Caki2 (cell line): ENCODE data around the gene CFAP161. TPM values are rescaled to one million over a fixed set of nuclear protein-coding genes. Genes with fewer than 3 reads are reported as not detected.
A peak's percentile ranks its signal among the peaks of the same experiment; 100 is the strongest.
"Not testable (repeated sequence)": the region's sequence is repeated elsewhere in the genome, so short reads cannot be mapped to it uniquely, and the experiment has no call there.

ENCODE experiments used
- DNase-seq: peaks from one replicate; pipeline ENCODE4 v3.0.0-alpha.2; 2015; ENCODE audit warnings: low read depth
- in situ Hi-C: cut with HindIII; loops from 2 replicates; pipeline ENCODE4 v1.10.0; 2016; ENCODE audit warnings: low sequenced_read_pairs, low pct_unique_long_range_greater_than_20kb, mixed read lengths
- total RNA-seq: library from RNA; depleted of rRNA; stranded (reverse); fragments of >200 nt; shearing (Covaris generic); gene quantifications from 2 replicates; pipeline ENCODE4 v1.2.3, GENCODE V29; 2014; ENCODE audit warnings: low replicate concordance

The CFAP161 gene
- total RNA-seq, 1 experiment from 2014 or later, result not detected

DNA sequence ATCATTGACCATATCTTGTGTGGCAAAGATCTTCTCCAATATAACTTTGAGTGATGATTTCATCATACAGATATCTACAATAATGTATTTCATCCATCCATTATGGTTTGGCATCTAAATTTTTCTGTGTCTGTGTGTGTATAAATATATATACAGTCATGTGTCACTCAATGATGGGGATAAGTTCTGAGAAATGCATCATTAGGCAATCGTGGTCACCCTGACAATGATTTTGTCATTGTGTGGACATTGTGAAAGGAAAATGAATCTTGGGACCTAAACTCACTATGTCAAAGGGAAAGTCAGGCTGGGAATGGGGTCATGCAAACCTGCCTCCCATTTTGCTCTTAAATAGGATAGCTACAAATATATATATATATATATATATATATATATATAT is 12.4 kb downstream of the CFAP161 start:
- no peak for DNase-seq
- in situ Hi-C loops, result no loop called here

DNA sequence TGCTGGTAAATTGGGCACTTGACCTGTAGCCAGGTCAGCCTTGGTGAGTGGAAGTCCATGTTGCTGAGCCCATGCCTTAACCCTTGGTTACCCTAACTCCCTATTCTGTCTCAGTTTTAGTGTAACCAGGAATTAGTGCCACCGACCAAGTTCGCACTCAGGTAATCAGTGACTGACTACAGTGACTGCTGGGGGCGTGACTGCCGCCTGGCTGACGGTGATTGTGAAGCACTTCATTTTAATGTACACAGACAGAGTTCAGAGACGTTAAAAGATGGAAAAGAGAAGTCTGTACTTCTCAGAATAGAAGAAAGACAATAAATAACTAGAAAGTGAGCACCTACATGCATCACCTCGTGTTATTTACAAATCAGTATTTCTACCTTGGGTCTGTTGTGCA is 17.3 kb downstream of the CFAP161 start:
- in situ Hi-C loops, result no loop called here
- DNase-seq, result no peak

DNA sequence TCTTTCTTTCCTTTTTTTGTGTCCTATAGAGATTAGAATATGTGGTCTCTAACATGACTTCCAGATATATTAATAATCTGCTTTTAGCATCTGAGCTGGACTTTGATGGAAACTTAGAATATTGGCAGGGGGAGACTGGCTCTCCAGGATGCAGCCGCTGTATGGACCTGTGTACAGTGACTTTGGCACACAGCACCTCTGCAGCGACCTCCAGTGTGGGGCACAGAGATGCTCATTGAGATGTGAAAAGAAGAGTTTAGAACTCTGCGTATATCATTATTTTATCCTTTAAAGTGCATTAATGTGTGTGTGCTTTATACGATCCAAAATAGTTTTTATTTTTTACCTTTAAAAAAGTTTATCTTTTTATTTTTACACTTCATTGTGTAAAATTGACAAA is 18.3 kb downstream of the CFAP161 start:
- in situ Hi-C loops, result no loop called here

DNA sequence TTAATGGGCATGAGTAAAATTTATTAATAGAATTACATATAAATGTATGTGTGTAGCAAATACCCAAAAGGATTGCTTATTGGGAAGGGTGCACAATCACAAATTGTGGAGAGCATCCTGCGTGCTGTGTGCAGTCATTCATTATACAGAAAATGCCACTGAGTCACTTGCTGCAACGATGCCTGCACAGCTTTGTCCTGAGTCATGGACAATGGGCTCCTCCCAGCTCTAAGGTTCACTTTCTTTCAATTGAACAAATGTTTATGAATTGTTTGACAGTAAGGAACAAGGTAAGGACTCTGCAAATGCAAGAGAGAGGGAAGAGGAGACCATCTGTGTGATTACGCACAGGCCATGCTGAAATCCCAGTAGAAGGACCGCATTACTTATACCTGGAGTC is 18.7 kb downstream of the CFAP161 start:
- in situ Hi-C loops, result no loop called here
- DNase-seq, result peak; percentile 15

More for the DNA sequence above, 18.3 kb downstream of the CFAP161 start:
- DNase-seq, result no peak

DNA sequence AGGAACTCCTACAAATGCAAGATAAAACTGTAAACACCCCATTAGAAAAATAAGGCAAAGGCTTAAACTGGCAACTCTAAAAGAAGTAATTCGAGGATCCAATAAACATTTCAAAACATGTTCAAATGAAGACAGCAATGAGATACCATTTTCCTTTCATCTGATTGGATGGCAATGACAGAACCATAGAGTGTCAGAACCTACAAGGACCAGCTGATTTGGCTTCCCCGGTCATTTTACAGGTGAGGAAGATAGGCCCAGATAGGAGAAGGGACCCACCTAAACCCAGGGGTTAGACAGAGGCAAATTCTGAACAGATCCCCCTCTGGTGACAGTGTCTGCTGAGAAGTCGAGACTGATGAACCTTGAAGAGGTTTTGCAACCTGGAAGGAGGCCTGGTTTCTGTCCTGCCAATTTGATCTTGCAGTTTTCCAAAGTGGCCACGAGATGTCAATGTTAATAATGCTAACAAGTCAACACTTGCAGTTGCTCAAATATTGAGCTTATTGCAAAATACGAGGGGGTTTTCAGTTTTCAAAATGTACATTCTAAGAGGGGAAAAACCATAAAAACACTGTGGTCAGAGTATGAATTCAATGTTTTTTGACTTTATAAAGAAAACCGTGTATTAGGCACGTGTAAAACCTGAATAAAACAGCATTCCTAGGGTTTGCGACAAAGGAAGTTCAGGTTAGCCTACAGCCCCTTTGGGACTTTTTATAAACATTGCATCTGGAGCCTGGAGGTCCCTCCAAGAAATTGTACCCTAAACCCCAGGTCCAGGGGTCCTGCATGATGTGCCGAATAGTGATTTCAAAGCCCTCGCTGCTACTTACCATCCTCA is 21.5 kb downstream of the CFAP161 start:
- peak; percentile 21 for DNase-seq
- in situ Hi-C loops, result no loop called here

DNA sequence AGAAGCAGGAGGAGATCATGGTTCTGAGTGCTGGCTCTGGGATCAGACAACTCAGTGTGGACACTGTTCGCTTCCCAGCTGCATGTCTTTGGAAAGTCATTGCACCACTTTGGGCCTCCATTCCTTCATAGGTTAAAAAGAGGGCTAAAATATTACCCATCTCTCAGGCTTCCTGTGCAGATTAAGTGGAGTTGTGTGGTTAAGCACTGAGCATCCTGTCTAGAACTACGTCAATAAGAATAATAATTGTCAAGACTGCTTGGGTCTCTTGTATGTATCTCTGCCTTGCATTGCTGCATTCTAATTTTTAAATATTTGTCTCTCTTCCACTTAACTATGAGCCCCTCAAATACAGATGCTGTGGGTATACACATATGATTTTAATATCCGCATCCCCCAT is 22.3 kb downstream of the CFAP161 start:
- in situ Hi-C loops, result no loop called here
- DNase-seq, result no peak

DNA sequence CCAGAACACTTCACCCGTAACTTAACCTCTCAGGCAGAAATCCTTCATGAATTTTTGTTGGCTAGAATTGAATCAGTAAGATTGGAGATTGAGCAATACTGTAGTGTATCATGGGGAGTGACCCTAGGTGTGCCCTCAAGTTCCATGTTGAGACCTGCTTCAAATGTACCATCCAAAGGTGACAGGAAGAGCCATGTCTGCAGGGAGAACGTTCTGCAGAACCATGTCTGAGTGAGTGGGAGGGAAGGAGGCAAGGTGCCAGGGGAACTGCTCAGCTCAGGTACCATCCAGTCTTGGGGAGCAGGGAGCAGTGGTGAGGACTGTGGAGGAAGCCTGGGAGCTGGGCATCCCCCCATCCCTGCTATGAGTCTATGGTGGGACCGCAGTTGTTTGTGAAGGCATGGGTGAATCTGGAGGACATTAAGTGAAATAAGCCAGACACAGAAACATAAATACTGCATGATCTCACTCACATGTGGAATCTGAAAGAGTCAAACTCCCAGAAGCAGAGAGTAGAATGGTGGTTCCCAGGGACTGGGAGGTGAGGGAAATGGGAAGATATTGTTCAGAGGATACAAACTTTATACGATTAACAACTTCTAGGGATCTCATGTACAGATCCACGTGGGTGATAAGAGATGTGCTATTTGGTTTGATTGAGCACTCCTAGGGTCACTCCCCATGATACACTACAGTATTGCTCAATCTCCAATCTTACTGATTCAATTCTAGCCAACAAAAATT is 23.3 kb downstream of the CFAP161 start:
- DNase-seq, result no peak
- in situ Hi-C loops, result no loop called here

DNA sequence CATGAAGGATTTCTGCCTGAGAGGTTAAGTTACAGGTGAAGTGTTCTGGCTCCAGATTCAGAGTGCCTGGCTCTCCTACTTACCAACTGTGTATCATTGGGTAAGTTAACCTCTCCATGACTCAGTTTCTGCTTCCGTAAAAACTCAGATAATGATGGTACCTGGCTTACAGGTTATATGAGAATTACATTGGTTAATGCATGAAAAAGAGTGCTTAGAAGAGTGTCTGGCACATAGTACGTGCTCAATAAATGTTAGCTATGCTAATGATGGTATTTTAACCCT is 23.8 kb downstream of the CFAP161 start:
- in situ Hi-C loops, result no loop called here
- no peak for DNase-seq

DNA sequence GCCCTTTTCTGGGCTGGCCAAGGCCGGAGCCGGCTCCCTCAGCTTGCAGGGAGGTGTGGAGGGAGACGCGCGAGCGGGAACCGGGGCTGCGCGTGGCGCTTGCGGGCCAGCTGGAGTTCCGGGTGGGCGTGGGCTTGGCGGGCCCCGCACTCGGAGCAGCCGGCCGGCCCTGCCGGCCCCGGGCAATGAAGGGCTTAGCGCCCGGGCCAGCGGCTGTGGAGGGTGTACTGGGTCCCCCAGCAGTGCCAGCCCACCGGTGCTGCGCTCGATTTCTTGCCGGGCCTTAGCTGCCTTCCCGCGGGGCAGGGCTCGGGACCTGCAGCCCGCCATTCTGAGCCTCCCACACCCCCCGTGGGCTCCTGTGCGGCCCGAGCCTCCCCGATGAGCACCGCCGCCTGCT is 24.5 kb downstream of the CFAP161 start:
- DNase-seq, in situ Hi-C loops: not testable (repeated sequence)

DNA sequence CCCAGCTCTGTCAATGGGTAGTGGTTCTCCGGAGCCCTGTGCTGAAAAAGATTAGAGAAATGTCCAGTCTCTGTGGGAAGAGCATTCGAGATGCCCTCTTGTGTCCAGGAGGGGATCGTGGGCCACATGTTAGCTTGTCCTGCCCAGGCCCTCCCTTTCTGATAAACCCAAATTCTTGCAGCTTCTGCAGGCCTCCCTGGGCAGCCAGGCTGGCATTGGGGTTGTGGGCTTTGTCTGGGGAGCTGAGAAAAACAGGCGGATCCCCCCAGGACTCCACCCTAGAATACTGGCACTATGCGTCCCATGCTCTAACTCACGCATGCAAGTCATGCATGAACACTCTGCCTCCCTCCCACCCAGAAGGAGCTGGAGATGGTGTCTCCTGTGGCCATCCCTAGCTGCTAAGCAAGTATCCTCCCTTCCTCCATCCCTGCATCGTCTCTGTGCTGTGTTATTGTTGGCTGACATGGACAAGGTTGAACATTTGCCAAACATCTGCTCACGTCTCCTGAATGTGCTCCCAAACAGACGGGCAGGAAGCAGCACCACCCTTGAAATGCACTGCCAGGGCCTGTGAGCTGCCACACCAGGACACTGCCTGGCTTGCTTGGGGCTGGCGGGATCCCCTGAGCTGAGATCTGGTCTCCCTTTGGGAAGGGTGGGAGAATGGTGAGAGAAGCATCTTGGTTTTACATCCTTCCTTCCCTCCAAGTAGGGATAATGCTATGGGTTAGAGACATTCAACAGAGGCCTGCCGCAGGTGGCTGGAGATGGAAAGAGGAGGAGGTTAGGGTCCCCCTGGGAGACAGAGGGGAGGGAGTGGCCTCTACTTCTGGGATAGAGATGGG is 26.5 kb downstream of the CFAP161 start:
- peak; percentile 46 for DNase-seq
- in situ Hi-C loops, result no loop called here

DNA sequence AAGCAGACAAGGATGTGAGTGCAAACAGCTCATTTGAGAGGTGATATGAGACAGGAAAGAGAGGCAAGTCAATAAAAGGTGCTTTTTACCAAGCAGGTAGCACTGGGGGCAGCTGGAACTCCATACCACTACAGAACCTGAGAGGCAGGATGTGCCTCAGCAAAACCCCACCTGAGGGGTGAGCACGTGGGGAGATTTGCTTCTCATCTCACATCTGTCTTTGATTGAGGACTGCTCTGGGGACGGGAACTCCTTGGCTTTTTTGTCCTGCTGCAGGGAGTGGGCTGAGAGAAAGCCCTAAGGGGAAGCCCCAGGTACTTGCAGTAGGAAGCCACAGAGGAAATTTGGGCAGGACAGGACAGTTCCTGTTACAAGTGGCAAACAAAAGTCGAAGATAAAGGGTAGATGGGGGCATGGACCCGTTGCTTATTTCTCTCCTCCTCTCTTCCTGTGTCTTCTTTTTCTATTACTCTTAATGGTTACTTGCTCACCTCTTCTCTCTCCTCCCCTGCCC is 27.1 kb downstream of the CFAP161 start:
- DNase-seq, result no peak
- in situ Hi-C loops, result no loop called here

DNA sequence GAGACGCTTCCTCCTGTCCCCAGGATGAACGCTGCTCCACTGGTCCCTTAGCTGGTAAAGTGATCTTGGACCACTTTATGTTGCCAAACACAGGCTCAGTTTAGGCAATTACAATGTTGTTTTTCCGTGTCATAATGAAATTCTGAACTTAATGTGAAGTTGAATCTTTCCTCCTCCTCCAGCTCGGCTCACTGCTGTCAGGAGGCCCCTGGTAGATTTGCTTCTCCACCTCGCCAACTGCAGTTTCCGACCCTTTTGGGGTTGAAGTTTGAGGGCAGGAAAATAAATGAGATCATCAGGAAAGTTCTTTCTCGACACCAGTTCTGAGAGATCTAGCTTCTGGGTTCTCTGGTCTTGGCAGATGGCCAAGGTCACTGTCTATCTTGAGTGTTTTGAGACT is 27.8 kb downstream of the CFAP161 start:
- in situ Hi-C loops, result no loop called here
- DNase-seq, result no peak

DNA sequence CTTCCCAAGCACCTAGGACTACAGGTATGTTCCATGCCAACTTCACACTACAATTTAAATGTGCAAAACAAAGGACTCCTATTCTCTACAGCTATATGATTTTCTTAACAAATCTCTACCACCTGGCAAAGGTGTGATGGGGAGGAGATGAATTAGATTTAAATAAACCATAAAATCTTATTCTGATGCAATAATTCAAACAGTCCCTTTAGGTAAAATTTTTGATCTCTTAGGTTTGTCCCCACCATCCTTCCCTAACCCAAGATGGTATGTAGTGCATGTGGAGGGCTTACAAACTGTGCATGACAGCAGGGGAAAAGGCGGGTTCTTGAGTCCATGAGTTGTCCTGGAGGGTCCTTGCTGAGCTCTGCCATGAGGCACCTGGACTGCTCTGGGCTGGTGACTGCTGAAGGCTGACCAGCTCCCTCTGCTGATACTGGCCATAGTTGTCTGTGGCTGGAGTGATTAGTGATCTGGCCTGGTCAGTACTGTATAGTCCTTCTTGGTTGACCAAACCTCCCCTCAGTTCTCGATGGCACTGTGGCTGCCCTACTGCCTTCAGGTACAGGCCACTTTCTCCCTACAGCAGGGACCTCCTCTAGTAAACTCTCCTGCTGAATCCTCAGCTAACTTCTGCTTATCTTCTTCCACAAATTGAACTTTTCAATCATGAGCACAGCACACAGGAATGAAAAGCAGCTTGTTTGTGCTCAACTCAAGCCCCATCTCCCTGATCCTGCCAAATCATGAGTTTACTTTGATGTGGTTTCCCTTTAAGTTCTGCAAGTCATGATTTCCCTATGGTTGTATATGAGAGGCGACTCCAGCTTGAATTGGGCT is 30.1 kb downstream of the CFAP161 start:
- in situ Hi-C loops, result no loop called here

DNA sequence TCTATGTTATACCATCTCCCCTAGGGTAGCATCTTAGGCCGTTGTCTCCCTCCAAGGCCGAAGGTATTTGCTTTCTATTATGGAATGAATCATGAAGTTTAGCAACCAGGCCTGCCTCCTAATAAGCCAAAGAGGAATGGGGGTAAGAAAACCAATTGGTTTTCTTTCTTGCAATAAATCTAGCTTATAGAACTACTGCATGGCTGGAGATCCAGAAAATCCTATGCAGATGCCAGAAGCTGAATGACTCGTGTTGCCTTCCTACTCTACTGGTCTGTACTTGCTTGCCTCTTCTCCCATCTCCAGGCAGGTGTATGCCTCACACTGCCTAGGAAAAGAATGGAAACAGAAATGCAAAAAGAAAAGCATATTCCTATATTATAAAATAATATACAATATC is 31.5 kb downstream of the CFAP161 start:
- DNase-seq, result no peak
- in situ Hi-C loops, result no loop called here

More for the DNA sequence above, 30.1 kb downstream of the CFAP161 start:
- no peak for DNase-seq

DNA sequence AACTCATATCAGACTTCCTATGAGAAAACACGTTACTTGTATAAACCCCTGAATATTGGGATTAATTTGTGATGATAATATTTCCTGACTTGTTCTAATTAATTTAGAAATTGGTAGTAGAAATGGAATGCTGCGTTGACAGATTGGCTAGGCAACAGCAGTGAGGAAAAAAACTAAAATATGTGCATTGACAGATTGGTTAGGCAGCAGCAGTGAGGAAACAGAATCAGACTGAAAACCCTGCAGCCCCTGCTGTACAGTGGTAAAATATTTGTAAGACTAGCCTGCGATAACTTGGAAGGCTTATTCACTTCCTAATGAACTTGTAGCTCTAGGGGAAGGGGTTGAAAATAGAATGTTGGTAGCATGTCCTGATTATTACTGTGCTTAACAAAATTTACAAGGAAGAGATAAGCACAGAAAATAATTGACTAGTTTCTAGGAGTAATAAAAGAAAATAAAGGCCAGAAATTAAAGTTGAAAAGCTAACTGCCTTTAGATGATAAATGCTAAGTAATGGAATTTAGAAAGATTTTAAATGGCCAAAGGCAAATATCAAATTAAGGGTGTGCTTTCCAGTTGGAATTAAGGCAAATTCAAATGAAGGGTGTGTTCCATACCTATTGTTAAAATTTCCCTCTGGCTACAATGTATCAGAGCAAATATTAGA is 32.7 kb downstream of the CFAP161 start:
- in situ Hi-C loops, result no loop called here
- DNase-seq, result no peak

DNA sequence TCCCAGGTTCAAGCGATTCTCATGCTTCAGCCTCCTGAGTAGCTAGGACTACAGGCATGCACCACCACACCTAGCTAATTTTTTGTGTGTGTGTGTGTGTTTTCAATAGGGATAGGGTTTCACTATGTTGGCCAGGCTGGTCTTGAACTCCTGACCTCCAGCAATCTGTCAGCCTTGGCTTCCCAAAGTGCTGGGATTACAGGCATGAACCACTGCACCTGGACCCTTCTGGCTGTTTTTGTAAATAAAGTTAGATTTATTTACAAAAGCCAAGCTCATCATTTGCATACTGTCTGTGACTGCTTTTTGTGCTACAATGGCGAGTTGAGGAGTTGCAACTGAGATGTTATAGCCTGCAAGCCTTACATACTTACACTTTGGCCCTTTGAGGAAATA is 34.1 kb downstream of the CFAP161 start:
- in situ Hi-C loops, result no loop called here

DNA sequence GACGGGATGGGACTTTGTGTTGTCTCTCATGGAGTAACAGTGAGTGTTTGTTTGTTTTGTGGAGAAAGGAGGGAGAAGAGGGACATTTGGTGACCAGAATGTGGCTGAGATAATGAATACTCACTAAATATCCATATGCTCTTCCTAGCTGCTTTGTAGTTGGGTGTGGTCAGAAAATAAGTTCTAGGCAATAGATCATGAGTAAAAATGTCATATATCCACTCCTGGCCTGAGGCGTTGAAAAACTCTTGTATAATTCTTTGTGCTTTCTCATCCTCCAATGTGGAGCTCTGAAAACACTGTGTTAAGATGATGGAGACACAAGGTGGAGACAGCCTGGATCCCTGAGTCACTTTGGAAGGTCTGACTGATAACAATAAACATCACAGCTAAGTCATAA is 34.6 kb downstream of the CFAP161 start:
- in situ Hi-C loops, result no loop called here

More for the DNA sequence above, 34.1 kb downstream of the CFAP161 start:
- no peak for DNase-seq

More for the DNA sequence above, 34.6 kb downstream of the CFAP161 start:
- DNase-seq, result no peak
